Activated CD8-positive, alpha-beta memory T cell treated with anti-CD3 and anti-CD28 coated beads, Interleukin-2, amount 50 U/mL, for 4 hours (primary cell): ENCODE results near the gene APLN.

Experiments used
- DNase-seq: peaks from one replicate; pipeline ENCODE4 v3.0.0-alpha.2; 2020

Gene APLN

GRCh38 chrX:129659861-129660260 lies 5.1 kb upstream of the APLN start:
- no peak for DNase-seq

GRCh38 chrX:129659141-129659540 lies 4.4 kb upstream of the APLN start:
- DNase-seq = no peak

- no peak for DNase-seq
These were observed 3.7 kb upstream of the APLN start for GRCh38 chrX:129658429-129658828.

- no peak for DNase-seq
These were observed 942 bp upstream of the APLN start for GRCh38 chrX:129655547-129656249.

GRCh38 chrX:129653971-129654651 lies 645 bp downstream of the APLN start:
- no peak for DNase-seq

- no peak for DNase-seq
These were observed 1.4 kb downstream of the APLN start for GRCh38 chrX:129653181-129653970.

- DNase-seq = no peak
These were observed 2.1 kb downstream of the APLN start for GRCh38 chrX:129652565-129653169.

- DNase-seq = no peak
These were observed 2.8 kb downstream of the APLN start for GRCh38 chrX:129651756-129652564.

GRCh38 chrX:129650821-129651510 lies 3.8 kb downstream of the APLN start:
- DNase-seq = no peak

GRCh38 chrX:129650183-129650689 lies 4.5 kb downstream of the APLN start:
- no peak for DNase-seq

GRCh38 chrX:129649268-129650182 lies 5.2 kb downstream of the APLN start:
- no peak for DNase-seq

- no peak for DNase-seq
These were observed 6.1 kb downstream of the APLN start for GRCh38 chrX:129648514-129649267.

GRCh38 chrX:129647418-129648410 lies 7.0 kb downstream of the APLN start:
- no peak for DNase-seq

GRCh38 chrX:129646566-129647417 lies 8.0 kb downstream of the APLN start:
- DNase-seq = no peak

- no peak for DNase-seq
These were observed 12.1 kb downstream of the APLN start for GRCh38 chrX:129642641-129643040.

GRCh38 chrX:129641941-129642340 lies 12.8 kb downstream of the APLN start:
- DNase-seq = no peak

GRCh38 chrX:129641469-129641868 lies 13.3 kb downstream of the APLN start:
- no peak for DNase-seq
